Liver (tissue), 3 donors: ENCODE results near the gene PLD6.

Experiments used
- EGR1 ChIP-seq, 2 donors: IDR thresholded peaks; 2 replicates each; pipeline ENCODE4 v1.6.1; 2016 to 2018; ENCODE audit warnings: antibody characterized with exemption in 2 of 2, low read depth in 2 of 2
- FOXA1 ChIP-seq: IDR thresholded peaks from 2 replicates; pipeline ENCODE4 v1.6.1; 2016; ENCODE audit warnings: antibody characterized with exemption
- FOXA2 ChIP-seq: IDR thresholded peaks from 2 replicates; pipeline ENCODE4 v1.6.1; 2016; ENCODE audit warnings: antibody characterized with exemption
- JUND ChIP-seq, 2 donors: IDR thresholded peaks; 2 replicates each; pipeline ENCODE4 v1.6.1; 2016; ENCODE audit warnings: antibody characterized with exemption in 2 of 2
- RAD21 ChIP-seq, 2 donors: IDR thresholded peaks; 2 replicates each; pipeline ENCODE4 v1.6.1; 2016; ENCODE audit warnings: antibody characterized with exemption in 2 of 2, mild to moderate bottlenecking in 2 of 2
- RXRA ChIP-seq, 2 donors: IDR thresholded peaks; 2 replicates each; pipeline ENCODE4 v1.6.1; 2017 to 2018; ENCODE audit warnings: antibody characterized with exemption in 2 of 2, mild to moderate bottlenecking in 1 of 2
- SP1 ChIP-seq: IDR thresholded peaks from 2 replicates; pipeline ENCODE4 v1.6.1; 2018; ENCODE audit warnings: antibody characterized with exemption, mild to moderate bottlenecking
- TAF1 ChIP-seq: conservative IDR thresholded peaks from 2 replicates; pipeline ENCODE4 v1.6.1; 2016; ENCODE audit warnings: antibody characterized with exemption, mild to moderate bottlenecking
- TF ChIP-seq, protein P1 (sequence below): IDR thresholded peaks from 2 replicates; pipeline ENCODE4 v1.6.1; 2016; ENCODE audit warnings: antibody characterized with exemption, mild to moderate bottlenecking
- TF ChIP-seq, protein P2 (sequence below): fragments of 150-350 bp; IDR thresholded peaks from 2 replicates; pipeline ENCODE4 v1.5.1; 2017; ENCODE audit warnings: improper control_type of control experiment, low read depth, low read length; ENCODE audit not compliant: missing input control
- TF ChIP-seq, protein P3 (sequence below): IDR thresholded peaks from 2 replicates; pipeline ENCODE4 v1.6.1; 2016; ENCODE audit warnings: antibody characterized with exemption
- TF ChIP-seq, protein P4 (sequence below): IDR thresholded peaks from 2 replicates; pipeline ENCODE4 v1.6.1; 2016; ENCODE audit warnings: antibody characterized with exemption
- TF ChIP-seq, protein P5 (sequence below): IDR thresholded peaks from 2 replicates; pipeline ENCODE4 v1.6.1; 2016; ENCODE audit warnings: antibody characterized with exemption
- donor health status: healthy.
- donor health status: healthy.

DNA sequence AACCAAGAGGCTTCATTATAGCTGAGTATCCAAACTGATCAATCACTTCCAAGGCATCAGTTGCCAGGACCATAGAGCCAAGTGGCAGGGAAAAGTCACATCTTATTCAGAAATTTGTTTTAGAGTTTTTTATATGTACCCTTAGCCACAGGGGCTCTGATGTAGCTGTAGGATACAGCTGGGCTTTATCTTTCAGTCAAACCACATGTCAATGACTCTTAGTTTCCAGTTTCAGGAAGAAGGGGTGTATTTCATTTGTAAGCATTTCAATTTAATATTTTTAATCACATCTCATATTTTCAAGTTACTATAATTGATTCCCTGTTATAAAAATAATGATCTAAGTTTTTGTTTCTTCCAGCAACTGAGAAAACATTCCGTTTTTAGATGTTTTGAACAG, 33.7 kb upstream of the PLD6 start:
- TF ChIP-seq JUND (IDR thresholded peaks at IDR 0.05) (no peak), RXRA (IDR thresholded peaks at IDR 0.05) (no peak), FOXA1 (no peak), TAF1 (no peak), FOXA2 (no peak), SP1 (no peak), RAD21 (IDR thresholded peaks at IDR 0.05) (no peak), EGR1 (IDR thresholded peaks at IDR 0.05; ENCODE audit: low read depth in 2 of 2) (no peak)
- TF ChIP-seq, protein P1, sequence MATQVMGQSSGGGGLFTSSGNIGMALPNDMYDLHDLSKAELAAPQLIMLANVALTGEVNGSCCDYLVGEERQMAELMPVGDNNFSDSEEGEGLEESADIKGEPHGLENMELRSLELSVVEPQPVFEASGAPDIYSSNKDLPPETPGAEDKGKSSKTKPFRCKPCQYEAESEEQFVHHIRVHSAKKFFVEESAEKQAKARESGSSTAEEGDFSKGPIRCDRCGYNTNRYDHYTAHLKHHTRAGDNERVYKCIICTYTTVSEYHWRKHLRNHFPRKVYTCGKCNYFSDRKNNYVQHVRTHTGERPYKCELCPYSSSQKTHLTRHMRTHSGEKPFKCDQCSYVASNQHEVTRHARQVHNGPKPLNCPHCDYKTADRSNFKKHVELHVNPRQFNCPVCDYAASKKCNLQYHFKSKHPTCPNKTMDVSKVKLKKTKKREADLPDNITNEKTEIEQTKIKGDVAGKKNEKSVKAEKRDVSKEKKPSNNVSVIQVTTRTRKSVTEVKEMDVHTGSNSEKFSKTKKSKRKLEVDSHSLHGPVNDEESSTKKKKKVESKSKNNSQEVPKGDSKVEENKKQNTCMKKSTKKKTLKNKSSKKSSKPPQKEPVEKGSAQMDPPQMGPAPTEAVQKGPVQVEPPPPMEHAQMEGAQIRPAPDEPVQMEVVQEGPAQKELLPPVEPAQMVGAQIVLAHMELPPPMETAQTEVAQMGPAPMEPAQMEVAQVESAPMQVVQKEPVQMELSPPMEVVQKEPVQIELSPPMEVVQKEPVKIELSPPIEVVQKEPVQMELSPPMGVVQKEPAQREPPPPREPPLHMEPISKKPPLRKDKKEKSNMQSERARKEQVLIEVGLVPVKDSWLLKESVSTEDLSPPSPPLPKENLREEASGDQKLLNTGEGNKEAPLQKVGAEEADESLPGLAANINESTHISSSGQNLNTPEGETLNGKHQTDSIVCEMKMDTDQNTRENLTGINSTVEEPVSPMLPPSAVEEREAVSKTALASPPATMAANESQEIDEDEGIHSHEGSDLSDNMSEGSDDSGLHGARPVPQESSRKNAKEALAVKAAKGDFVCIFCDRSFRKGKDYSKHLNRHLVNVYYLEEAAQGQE, result no peak
- TF ChIP-seq, protein P2, sequence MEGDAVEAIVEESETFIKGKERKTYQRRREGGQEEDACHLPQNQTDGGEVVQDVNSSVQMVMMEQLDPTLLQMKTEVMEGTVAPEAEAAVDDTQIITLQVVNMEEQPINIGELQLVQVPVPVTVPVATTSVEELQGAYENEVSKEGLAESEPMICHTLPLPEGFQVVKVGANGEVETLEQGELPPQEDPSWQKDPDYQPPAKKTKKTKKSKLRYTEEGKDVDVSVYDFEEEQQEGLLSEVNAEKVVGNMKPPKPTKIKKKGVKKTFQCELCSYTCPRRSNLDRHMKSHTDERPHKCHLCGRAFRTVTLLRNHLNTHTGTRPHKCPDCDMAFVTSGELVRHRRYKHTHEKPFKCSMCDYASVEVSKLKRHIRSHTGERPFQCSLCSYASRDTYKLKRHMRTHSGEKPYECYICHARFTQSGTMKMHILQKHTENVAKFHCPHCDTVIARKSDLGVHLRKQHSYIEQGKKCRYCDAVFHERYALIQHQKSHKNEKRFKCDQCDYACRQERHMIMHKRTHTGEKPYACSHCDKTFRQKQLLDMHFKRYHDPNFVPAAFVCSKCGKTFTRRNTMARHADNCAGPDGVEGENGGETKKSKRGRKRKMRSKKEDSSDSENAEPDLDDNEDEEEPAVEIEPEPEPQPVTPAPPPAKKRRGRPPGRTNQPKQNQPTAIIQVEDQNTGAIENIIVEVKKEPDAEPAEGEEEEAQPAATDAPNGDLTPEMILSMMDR, result no peak
- TF ChIP-seq, protein P3, sequence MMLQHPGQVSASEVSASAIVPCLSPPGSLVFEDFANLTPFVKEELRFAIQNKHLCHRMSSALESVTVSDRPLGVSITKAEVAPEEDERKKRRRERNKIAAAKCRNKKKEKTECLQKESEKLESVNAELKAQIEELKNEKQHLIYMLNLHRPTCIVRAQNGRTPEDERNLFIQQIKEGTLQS, result no peak
- TF ChIP-seq, protein P4, sequence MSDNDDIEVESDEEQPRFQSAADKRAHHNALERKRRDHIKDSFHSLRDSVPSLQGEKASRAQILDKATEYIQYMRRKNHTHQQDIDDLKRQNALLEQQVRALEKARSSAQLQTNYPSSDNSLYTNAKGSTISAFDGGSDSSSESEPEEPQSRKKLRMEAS, result no peak
- TF ChIP-seq, protein P5, sequence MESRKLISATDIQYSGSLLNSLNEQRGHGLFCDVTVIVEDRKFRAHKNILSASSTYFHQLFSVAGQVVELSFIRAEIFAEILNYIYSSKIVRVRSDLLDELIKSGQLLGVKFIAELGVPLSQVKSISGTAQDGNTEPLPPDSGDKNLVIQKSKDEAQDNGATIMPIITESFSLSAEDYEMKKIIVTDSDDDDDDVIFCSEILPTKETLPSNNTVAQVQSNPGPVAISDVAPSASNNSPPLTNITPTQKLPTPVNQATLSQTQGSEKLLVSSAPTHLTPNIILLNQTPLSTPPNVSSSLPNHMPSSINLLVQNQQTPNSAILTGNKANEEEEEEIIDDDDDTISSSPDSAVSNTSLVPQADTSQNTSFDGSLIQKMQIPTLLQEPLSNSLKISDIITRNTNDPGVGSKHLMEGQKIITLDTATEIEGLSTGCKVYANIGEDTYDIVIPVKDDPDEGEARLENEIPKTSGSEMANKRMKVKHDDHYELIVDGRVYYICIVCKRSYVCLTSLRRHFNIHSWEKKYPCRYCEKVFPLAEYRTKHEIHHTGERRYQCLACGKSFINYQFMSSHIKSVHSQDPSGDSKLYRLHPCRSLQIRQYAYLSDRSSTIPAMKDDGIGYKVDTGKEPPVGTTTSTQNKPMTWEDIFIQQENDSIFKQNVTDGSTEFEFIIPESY, result no peak
